Loucy (cell line): Measurements from ENCODE around the gene KCNT2.

Source experiments
- EZH2phosphoT487 ChIP-seq: fragments of 200-600 bp; IDR thresholded peaks from 2 replicates; pipeline ENCODE4 v1.6.1; 2018; ENCODE audit warnings: antibody characterized with exemption, mild to moderate bottlenecking, moderate library complexity, borderline replicate concordance
- TF ChIP-seq, protein P1 (sequence below): fragments of 200-600 bp; sonication (generic); conservative IDR thresholded peaks from 2 replicates; pipeline ENCODE4 v1.5.1; 2014; ENCODE audit warnings: mild to moderate bottlenecking, antibody characterized with exemption, low read length

DNA sequence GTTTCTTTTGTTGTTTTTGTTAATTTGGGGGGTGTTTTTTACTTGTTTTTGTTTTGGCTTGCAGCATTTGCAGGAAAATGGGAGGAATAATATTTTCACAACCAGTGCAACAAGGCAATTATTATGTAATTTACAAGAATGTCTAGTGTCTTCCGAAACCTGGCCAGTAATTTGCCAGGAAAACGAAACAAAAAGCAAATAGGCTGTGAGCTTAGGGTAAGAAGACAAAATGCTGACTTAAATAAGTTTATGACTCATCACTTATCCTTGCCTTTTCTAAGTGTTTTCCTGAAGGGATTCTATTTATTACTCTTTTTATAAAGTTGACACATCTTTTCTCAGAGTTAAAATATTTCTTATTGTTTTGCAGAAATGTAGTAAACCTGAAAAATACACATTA, 49.8 kb downstream of the KCNT2 start:
- TF ChIP-seq, protein P1, sequence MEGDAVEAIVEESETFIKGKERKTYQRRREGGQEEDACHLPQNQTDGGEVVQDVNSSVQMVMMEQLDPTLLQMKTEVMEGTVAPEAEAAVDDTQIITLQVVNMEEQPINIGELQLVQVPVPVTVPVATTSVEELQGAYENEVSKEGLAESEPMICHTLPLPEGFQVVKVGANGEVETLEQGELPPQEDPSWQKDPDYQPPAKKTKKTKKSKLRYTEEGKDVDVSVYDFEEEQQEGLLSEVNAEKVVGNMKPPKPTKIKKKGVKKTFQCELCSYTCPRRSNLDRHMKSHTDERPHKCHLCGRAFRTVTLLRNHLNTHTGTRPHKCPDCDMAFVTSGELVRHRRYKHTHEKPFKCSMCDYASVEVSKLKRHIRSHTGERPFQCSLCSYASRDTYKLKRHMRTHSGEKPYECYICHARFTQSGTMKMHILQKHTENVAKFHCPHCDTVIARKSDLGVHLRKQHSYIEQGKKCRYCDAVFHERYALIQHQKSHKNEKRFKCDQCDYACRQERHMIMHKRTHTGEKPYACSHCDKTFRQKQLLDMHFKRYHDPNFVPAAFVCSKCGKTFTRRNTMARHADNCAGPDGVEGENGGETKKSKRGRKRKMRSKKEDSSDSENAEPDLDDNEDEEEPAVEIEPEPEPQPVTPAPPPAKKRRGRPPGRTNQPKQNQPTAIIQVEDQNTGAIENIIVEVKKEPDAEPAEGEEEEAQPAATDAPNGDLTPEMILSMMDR = no peak
- no peak for TF ChIP-seq EZH2phosphoT487
